Trophoblast cell (in vitro differentiated cells and primary cell): ENCODE results near the gene FLVCR2.
A peak's percentile ranks its signal among the peaks of the same experiment; 100 is the strongest.

Experiments used
- DNase-seq, 2 donors: peaks; one replicate each; pipeline ENCODE4 v3.0.0-alpha.2; 2016
- H2AFZ ChIP-seq: 2 replicates; pipeline ENCODE4 v1.6.1; 2013; ENCODE audit warnings: low read length, moderate library complexity, mild to moderate bottlenecking; ENCODE audit not compliant: insufficient read depth, poor library complexity
- H2AK5ac ChIP-seq: 2 replicates; pipeline ENCODE4 v1.6.1; 2013; ENCODE audit warnings: mild to moderate bottlenecking, low read length
- H2BK120ac ChIP-seq: 2 replicates; pipeline ENCODE4 v1.6.1; 2013; ENCODE audit warnings: low read length, mild to moderate bottlenecking, moderate library complexity; ENCODE audit not compliant: insufficient read depth, poor library complexity
- H2BK12ac ChIP-seq: 2 replicates; pipeline ENCODE4 v1.6.1; 2013; ENCODE audit warnings: mild to moderate bottlenecking, low read length, moderate library complexity
- H2BK5ac ChIP-seq: 2 replicates; pipeline ENCODE4 v1.6.1; 2013; ENCODE audit warnings: low read length, low read depth, moderate library complexity, mild to moderate bottlenecking; ENCODE audit not compliant: poor library complexity
- H3K14ac ChIP-seq: 2 replicates; pipeline ENCODE4 v1.6.1; 2013; ENCODE audit warnings: mild to moderate bottlenecking, low read length
- H3K18ac ChIP-seq: 2 replicates; pipeline ENCODE4 v1.6.1; 2013; ENCODE audit warnings: mild to moderate bottlenecking, low read length
- H3K23ac ChIP-seq: 2 replicates; pipeline ENCODE4 v1.6.1; 2013; ENCODE audit warnings: low read length
- H3K27ac ChIP-seq: 2 replicates; pipeline ENCODE4 v1.5.1; 2013; ENCODE audit warnings: low read depth, mild to moderate bottlenecking, inconsistent platforms, low read length, moderate library complexity
- H3K27me3 ChIP-seq: 2 replicates; pipeline ENCODE4 v1.6.1; 2013; ENCODE audit warnings: inconsistent platforms, mild to moderate bottlenecking, low read length, moderate library complexity; ENCODE audit not compliant: insufficient read depth
- H3K36me3 ChIP-seq, 2 experiments: 1 replicate in 1 of 2; 2 replicates in 1 of 2; pipeline ENCODE4 v1.6.1; 2013; ENCODE audit warnings: low read length in 2 of 2, mild to moderate bottlenecking in 2 of 2, moderate library complexity in 1 of 2; ENCODE audit not compliant: insufficient read depth in 2 of 2, control insufficient read depth in 1 of 2
- H3K4ac ChIP-seq: 2 replicates; pipeline ENCODE4 v1.6.1; 2013; ENCODE audit warnings: low read depth, mild to moderate bottlenecking, low read length, moderate library complexity
- H3K4me1 ChIP-seq, 2 experiments: 1 replicate in 1 of 2; 2 replicates in 1 of 2; pipeline ENCODE4 v1.6.1; 2013; ENCODE audit warnings: low read length in 2 of 2, mild to moderate bottlenecking in 2 of 2, moderate library complexity in 1 of 2; ENCODE audit not compliant: insufficient read depth in 2 of 2, control insufficient read depth in 1 of 2
- H3K4me2 ChIP-seq: 2 replicates; pipeline ENCODE4 v1.6.1; 2013; ENCODE audit warnings: inconsistent platforms, mild to moderate bottlenecking, low read length, moderate library complexity
- H3K4me3 ChIP-seq: 2 replicates; pipeline ENCODE4 v1.5.1; 2013; ENCODE audit warnings: mild to moderate bottlenecking, low read depth, low read length, inconsistent platforms
- H3K79me1 ChIP-seq: one replicate; pipeline ENCODE4 v1.6.1; 2013; ENCODE audit warnings: low read length
- H3K79me2 ChIP-seq: 2 replicates; pipeline ENCODE4 v1.6.1; 2013; ENCODE audit warnings: low read length, mild to moderate bottlenecking; ENCODE audit not compliant: control insufficient read depth, insufficient read depth, poor library complexity
- H3K9ac ChIP-seq: 2 replicates; pipeline ENCODE4 v1.6.1; 2013; ENCODE audit warnings: mild to moderate bottlenecking, low read length
- H3K9me3 ChIP-seq: 2 replicates; pipeline ENCODE4 v1.6.1; 2013; ENCODE audit warnings: low read depth, mild to moderate bottlenecking, control low read depth, inconsistent platforms, low read length; ENCODE audit not compliant: insufficient read depth
- H4K12ac ChIP-seq: 2 replicates; pipeline ENCODE4 v1.6.1; 2013; ENCODE audit warnings: low read depth, mild to moderate bottlenecking, low read length, moderate library complexity
- H4K8ac ChIP-seq: 2 replicates; pipeline ENCODE4 v1.6.1; 2013; ENCODE audit warnings: low read depth, mild to moderate bottlenecking, low read length, moderate library complexity
- H4K91ac ChIP-seq: one replicate; pipeline ENCODE4 v1.6.1; 2013; ENCODE audit warnings: low read depth, mild to moderate bottlenecking, low read length, moderate library complexity
- WGBS: extraction: QIAGEN DNeasy Blood & Tissue Kit; methylation state at CpG from one replicate; pipeline ENCODE4 v1.1.7; 2013; ENCODE audit warnings: missing lambda C conversion rate; ENCODE audit not compliant: insufficient read length, insufficient coverage; ENCODE audit errors: extremely low coverage; 5-methylcytosine and 5-hydroxymethylcytosine counted together

FLVCR2 gene

GRCh38 chr14:75540479-75540851, 38.0 kb upstream of the FLVCR2 start:
- WGBS = no CpG with 5 or more reads among the region's 7 CpGs
- H3K4me1 ChIP-seq = peaks cover 10 to 13% of the 10 kb centered on the region in 2 experiments
- H2BK5ac ChIP-seq = no peak overlapping the region
- H3K79me1 ChIP-seq = peaks cover 2% of the 10 kb centered on the region
- H3K27ac ChIP-seq = no peak overlapping the region
- H2AK5ac ChIP-seq = no peak overlapping the region
- H3K4ac ChIP-seq = no peak overlapping the region
- no peak overlapping the region for H2BK12ac ChIP-seq
- H3K79me2 ChIP-seq = no peaks in the 10 kb centered on the region
- H4K8ac ChIP-seq = no peak overlapping the region
- H3K9me3 ChIP-seq = no peaks in the 10 kb centered on the region
- no peak overlapping the region for H3K4me3 ChIP-seq
- no peaks in the 10 kb centered on the region for H3K27me3 ChIP-seq
- H3K4me2 ChIP-seq = no peak overlapping the region
- H4K12ac ChIP-seq = no peak overlapping the region
- DNase-seq = peak in 1 of 2 donors; percentile 27
- H2AFZ ChIP-seq = no peak overlapping the region
- no peak overlapping the region for H3K18ac ChIP-seq
- H3K14ac ChIP-seq = no peak overlapping the region
- no peaks in the 10 kb centered on the region for H3K36me3 ChIP-seq
- H3K23ac ChIP-seq = no peak overlapping the region
- no peak overlapping the region for H3K9ac ChIP-seq
- H2BK120ac ChIP-seq = peak overlapping the region; percentile 48
- H4K91ac ChIP-seq = no peak overlapping the region

GRCh38 chr14:75542588-75543091, 35.8 kb upstream of the FLVCR2 start:
- Histone ChIP-seq H3K4me2 (no peak overlapping the region), H4K12ac (no peak overlapping the region), H4K8ac (peak overlapping the region; percentile 52), H3K4me1 (peaks cover 10 to 15% of the 10 kb centered on the region in 2 experiments), H3K4me3 (no peak overlapping the region), H3K27me3 (no peaks in the 10 kb centered on the region), H3K14ac (peak overlapping the region; percentile 61), H2BK120ac (peak overlapping the region; percentile 2), H3K9ac (no peak overlapping the region), H3K18ac (peak overlapping the region; percentile 44), H3K79me2 (no peaks in the 10 kb centered on the region), H3K79me1 (peaks cover 5% of the 10 kb centered on the region), H3K36me3 (no peaks in the 10 kb centered on the region), H3K4ac (no peak overlapping the region), H2AK5ac (no peak overlapping the region), H3K27ac (peak overlapping the region; percentile 46), H3K9me3 (peaks cover 2% of the 10 kb centered on the region), H4K91ac (peak overlapping the region; percentile 30), H2BK5ac (no peak overlapping the region), H3K23ac (no peak overlapping the region), H2BK12ac (peak overlapping the region; percentile 59), H2AFZ (peak overlapping the region; percentile 23)
- no CpG with 5 or more reads among the region's 10 CpGs for WGBS
- peak; percentile 77 to 78 for DNase-seq

- Histone ChIP-seq H2AK5ac (no peak overlapping the region), H3K9ac (no peak overlapping the region), H3K36me3 (no peaks in the 10 kb centered on the region), H3K14ac (peak overlapping the region; percentile 61), H2BK5ac (no peak overlapping the region), H3K79me2 (no peaks in the 10 kb centered on the region), H4K12ac (no peak overlapping the region), H2BK12ac (peak overlapping the region; percentile 59), H3K4ac (no peak overlapping the region), H3K27ac (peak overlapping the region; percentile 46), H3K4me1 (peaks cover 10 to 15% of the 10 kb centered on the region in 2 experiments), H2AFZ (no peak overlapping the region), H3K18ac (no peak overlapping the region), H4K8ac (peak overlapping the region; percentile 26), H3K9me3 (peaks cover 5% of the 10 kb centered on the region), H3K4me2 (no peak overlapping the region), H3K4me3 (no peak overlapping the region), H3K23ac (no peak overlapping the region), H4K91ac (peak overlapping the region; percentile 30), H3K79me1 (peaks cover 5% of the 10 kb centered on the region), H3K27me3 (no peaks in the 10 kb centered on the region), H2BK120ac (peak overlapping the region; percentile 7)
- WGBS = no CpG with 5 or more reads among the region's 4 CpGs
- DNase-seq = no peak
Measured at GRCh38 chr14:75543253-75543652, 35.2 kb upstream of the FLVCR2 start.

- H3K79me1 ChIP-seq = peaks cover 5% of the 10 kb centered on the region
- no peak overlapping the region for H3K23ac ChIP-seq
- no peak overlapping the region for H3K4me2 ChIP-seq
- peaks cover 10 to 15% of the 10 kb centered on the region in 2 experiments for H3K4me1 ChIP-seq
- H3K9ac ChIP-seq = no peak overlapping the region
- DNase-seq = peak in 1 of 2 donors; percentile 30
- H2AFZ ChIP-seq = no peak overlapping the region
- H3K9me3 ChIP-seq = peaks cover 5% of the 10 kb centered on the region
- no peaks in the 10 kb centered on the region for H3K27me3 ChIP-seq
- H3K4me3 ChIP-seq = no peak overlapping the region
- no peak overlapping the region for H2BK120ac ChIP-seq
- H3K14ac ChIP-seq = no peak overlapping the region
- H3K79me2 ChIP-seq = no peaks in the 10 kb centered on the region
- H4K8ac ChIP-seq = no peak overlapping the region
- H3K36me3 ChIP-seq = no peaks in the 10 kb centered on the region
- H4K12ac ChIP-seq = no peak overlapping the region
- no peak overlapping the region for H2AK5ac ChIP-seq
- no peak overlapping the region for H3K18ac ChIP-seq
- no CpG with 5 or more reads among the region's 2 CpGs for WGBS
- H3K27ac ChIP-seq = no peak overlapping the region
- no peak overlapping the region for H4K91ac ChIP-seq
- H2BK12ac ChIP-seq = no peak overlapping the region
- no peak overlapping the region for H2BK5ac ChIP-seq
- no peak overlapping the region for H3K4ac ChIP-seq
Measured at GRCh38 chr14:75543786-75544185, 34.6 kb upstream of the FLVCR2 start.
